ENCODE data around the gene CA10.

Gene CA10

DNA sequence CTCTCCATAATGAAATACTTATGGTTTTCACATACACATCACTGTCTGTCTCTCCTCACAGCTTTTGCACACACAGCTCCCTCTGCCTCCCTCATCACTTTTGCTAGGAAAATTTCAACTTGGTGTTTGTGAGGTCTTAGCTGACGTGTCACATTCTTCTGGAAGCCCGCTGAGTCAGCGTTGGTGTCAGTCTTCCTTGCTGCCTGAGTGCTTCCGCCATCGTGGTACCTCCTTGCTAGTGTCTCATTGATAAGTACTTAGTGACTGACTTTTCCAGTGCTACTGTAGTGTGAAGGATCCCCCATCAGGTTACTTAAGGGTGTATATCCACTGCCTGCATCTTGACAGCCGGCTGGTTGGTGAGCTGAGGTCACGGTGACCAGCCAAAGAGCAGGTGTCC lies 33.5 kb downstream of the CA10 start:
- Histone ChIP-seq H3K27me3 (ENCODE audit: low read length) (no peaks in the 10 kb centered on the region), H3K27ac (ENCODE audit: low read depth, low read length) (no peak overlapping the region), H3K9me3 (ENCODE audit: insufficient read depth, low read length) (no peaks in the 10 kb centered on the region; the same call in 1 of the 2 replicates), H3K9ac (ENCODE audit: low read length) (no peak overlapping the region), H3K4me3 (ENCODE audit: insufficient read depth, low read length, poor library complexity, severe bottlenecking) (no peak overlapping the region), H3K36me3 (ENCODE audit: low read length) (no peaks in the 10 kb centered on the region), H3K4me2 (ENCODE audit: low read depth, low read length, poor library complexity, severe bottlenecking) (no peak overlapping the region), H3K79me2 (ENCODE audit: insufficient read depth, low read length) (no peaks in the 10 kb centered on the region), H3F3A (ENCODE audit: insufficient read depth) (no peaks in the 10 kb centered on the region), H3K9me2 (replicated peaks; ENCODE audit: insufficient read depth, low read length) (no peaks in the 10 kb centered on the region), H2AFZ (ENCODE audit: low read depth, low read length, severe bottlenecking) (no peak overlapping the region), H4K20me1 (ENCODE audit: low read depth, low read length) (no peaks in the 10 kb centered on the region)
- TF ChIP-seq, protein P1, sequence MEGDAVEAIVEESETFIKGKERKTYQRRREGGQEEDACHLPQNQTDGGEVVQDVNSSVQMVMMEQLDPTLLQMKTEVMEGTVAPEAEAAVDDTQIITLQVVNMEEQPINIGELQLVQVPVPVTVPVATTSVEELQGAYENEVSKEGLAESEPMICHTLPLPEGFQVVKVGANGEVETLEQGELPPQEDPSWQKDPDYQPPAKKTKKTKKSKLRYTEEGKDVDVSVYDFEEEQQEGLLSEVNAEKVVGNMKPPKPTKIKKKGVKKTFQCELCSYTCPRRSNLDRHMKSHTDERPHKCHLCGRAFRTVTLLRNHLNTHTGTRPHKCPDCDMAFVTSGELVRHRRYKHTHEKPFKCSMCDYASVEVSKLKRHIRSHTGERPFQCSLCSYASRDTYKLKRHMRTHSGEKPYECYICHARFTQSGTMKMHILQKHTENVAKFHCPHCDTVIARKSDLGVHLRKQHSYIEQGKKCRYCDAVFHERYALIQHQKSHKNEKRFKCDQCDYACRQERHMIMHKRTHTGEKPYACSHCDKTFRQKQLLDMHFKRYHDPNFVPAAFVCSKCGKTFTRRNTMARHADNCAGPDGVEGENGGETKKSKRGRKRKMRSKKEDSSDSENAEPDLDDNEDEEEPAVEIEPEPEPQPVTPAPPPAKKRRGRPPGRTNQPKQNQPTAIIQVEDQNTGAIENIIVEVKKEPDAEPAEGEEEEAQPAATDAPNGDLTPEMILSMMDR (IDR thresholded peaks at IDR 0.05; ENCODE audit: insufficient read depth, low read length, poor library complexity, severe bottlenecking), result no peak
- TF ChIP-seq EZH2phosphoT487 (conservative IDR thresholded peaks at IDR 0.05; ENCODE audit: low read length), result no peak

DNA sequence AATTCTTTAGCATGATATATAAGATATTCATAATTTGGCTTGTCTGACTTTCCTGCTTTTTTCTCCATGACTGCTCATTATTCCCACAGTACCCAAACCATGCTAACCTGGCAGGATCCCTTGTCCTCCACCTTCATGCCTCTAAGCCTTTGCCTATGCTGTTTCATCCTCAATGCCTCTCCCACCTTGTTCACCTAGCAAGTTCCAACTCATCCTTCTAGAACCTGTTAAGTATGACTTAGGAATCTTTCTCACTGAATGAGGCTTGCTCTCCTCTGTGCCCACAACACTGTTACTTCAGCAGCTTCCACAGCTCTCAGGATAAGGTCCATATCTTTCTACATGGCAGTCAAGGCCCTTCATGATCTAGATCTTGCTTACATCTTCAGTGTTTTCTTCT lies 34.0 kb downstream of the CA10 start:
- Histone ChIP-seq H3K9me2 (replicated peaks; ENCODE audit: insufficient read depth, low read length) (no peaks in the 10 kb centered on the region), H2AFZ (ENCODE audit: low read depth, low read length, severe bottlenecking) (no peak overlapping the region), H3K9me3 (ENCODE audit: insufficient read depth, low read length) (no peaks in the 10 kb centered on the region; the same call in 1 of the 2 replicates), H3K4me2 (ENCODE audit: low read depth, low read length, poor library complexity, severe bottlenecking) (no peak overlapping the region), H3K27me3 (ENCODE audit: low read length) (no peaks in the 10 kb centered on the region), H4K20me1 (ENCODE audit: low read depth, low read length) (no peaks in the 10 kb centered on the region), H3K4me3 (ENCODE audit: insufficient read depth, low read length, poor library complexity, severe bottlenecking) (no peak overlapping the region), H3K79me2 (ENCODE audit: insufficient read depth, low read length) (no peaks in the 10 kb centered on the region), H3K36me3 (ENCODE audit: low read length) (no peaks in the 10 kb centered on the region), H3K9ac (ENCODE audit: low read length) (no peak overlapping the region), H3K27ac (ENCODE audit: low read depth, low read length) (no peak overlapping the region), H3F3A (ENCODE audit: insufficient read depth) (no peaks in the 10 kb centered on the region)
- TF ChIP-seq, protein P1 (IDR thresholded peaks at IDR 0.05; ENCODE audit: insufficient read depth, low read length, poor library complexity, severe bottlenecking), result no peak
- no peak for TF ChIP-seq EZH2phosphoT487 (conservative IDR thresholded peaks at IDR 0.05; ENCODE audit: low read length)

DNA sequence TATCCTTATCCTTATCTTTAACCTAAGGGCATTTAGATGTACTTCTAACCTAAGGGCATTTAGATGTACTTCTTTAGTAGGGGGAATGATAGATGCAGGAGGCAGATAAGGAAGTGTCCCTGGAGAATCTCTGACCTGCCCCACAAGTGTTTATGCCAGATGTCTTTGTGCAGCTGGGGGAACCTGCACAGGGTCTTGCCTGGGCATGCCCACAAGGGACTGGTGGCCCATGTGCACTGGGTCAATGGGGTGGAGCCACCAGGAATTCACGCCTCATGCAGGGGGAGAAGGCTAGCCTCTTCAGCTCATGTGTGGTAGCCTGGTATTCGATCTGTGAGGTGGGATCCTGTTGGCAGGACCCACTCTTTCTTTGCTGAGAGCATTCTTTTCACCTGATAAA lies 38.0 kb downstream of the CA10 start:
- Histone ChIP-seq H3K9ac (ENCODE audit: low read length) (no peak overlapping the region), H3K4me3 (ENCODE audit: insufficient read depth, low read length, poor library complexity, severe bottlenecking) (no peak overlapping the region), H4K20me1 (ENCODE audit: low read depth, low read length) (no peaks in the 10 kb centered on the region), H2AFZ (ENCODE audit: low read depth, low read length, severe bottlenecking) (no peak overlapping the region), H3K27me3 (ENCODE audit: low read length) (no peaks in the 10 kb centered on the region), H3K27ac (ENCODE audit: low read depth, low read length) (no peak overlapping the region), H3K9me2 (replicated peaks; ENCODE audit: insufficient read depth, low read length) (no peaks in the 10 kb centered on the region), H3K36me3 (ENCODE audit: low read length) (no peaks in the 10 kb centered on the region), H3K4me2 (ENCODE audit: low read depth, low read length, poor library complexity, severe bottlenecking) (no peak overlapping the region), H3K79me2 (ENCODE audit: insufficient read depth, low read length) (no peaks in the 10 kb centered on the region), H3F3A (ENCODE audit: insufficient read depth) (no peaks in the 10 kb centered on the region), H3K9me3 (ENCODE audit: insufficient read depth, low read length) (no peaks in the 10 kb centered on the region; the same call in 1 of the 2 replicates)
- TF ChIP-seq, protein P1 (IDR thresholded peaks at IDR 0.05; ENCODE audit: insufficient read depth, low read length, poor library complexity, severe bottlenecking), result no peak
- no peak for TF ChIP-seq EZH2phosphoT487 (conservative IDR thresholded peaks at IDR 0.05; ENCODE audit: low read length)

Data from SU-DHL-6 (cell line).